HepG2 (cell line): Measurements from ENCODE around the gene FIZ1. TPM values are rescaled to one million over a fixed set of nuclear protein-coding genes. Genes with fewer than 3 reads are reported as not detected.

Experiments used
- AGO1 ChIP-seq: fragments of 200-400 bp; formaldehyde crosslinking; IDR thresholded peaks from 2 replicates; pipeline ENCODE4 v1.6.1; 2017; ENCODE audit warnings: mild to moderate bottlenecking, low read depth, low read length, moderate library complexity; ENCODE audit not compliant: poor library complexity, severe bottlenecking
- EHMT2 ChIP-seq: fragments of 200-600 bp; sonication (generic); IDR thresholded peaks from 2 replicates; pipeline ENCODE4 v1.7.0; 2017; ENCODE audit warnings: antibody characterized with exemption, low read depth, low read length, borderline replicate concordance
- FOXM1 ChIP-seq: sonication (generic); formaldehyde crosslinking; IDR thresholded peaks from 2 replicates; pipeline ENCODE4 v1.5.0; 2020; ENCODE audit warnings: missing genetic modification reagents
- HNF4G ChIP-seq, 2 experiments: sonication (generic) in 1 of 2; formaldehyde crosslinking in 1 of 2; IDR thresholded peaks; 2 replicates each; pipeline versions ENCODE4 v1.4.0 to v1.6.1; 2011 to 2020; ENCODE audit warnings: borderline replicate concordance in 2 of 2, low read depth in 2 of 2, mild to moderate bottlenecking in 2 of 2, low read length in 1 of 2, missing genetic modification reagents in 1 of 2, moderate library complexity in 1 of 2
- IKZF1 ChIP-seq: fragments of 450-650 bp; IDR thresholded peaks from 2 replicates; pipeline ENCODE4 v1.7.1; 2016
- IRF2 ChIP-seq: IDR thresholded peaks from 2 replicates; pipeline ENCODE4 v1.6.1; 2018; ENCODE audit warnings: missing genetic modification reagents, missing compliant biosample characterization
- JUN ChIP-seq: sonication (generic); formaldehyde crosslinking; IDR thresholded peaks from 2 replicates; pipeline ENCODE4 v1.4.0; 2020; ENCODE audit warnings: mild to moderate bottlenecking, missing genetic modification reagents
- MTA3 ChIP-seq: sonication (generic); formaldehyde crosslinking; IDR thresholded peaks from 2 replicates; pipeline ENCODE4 v1.4.0; 2020; ENCODE audit warnings: missing genetic modification reagents
- PAWR ChIP-seq: sonication (generic); formaldehyde crosslinking; IDR thresholded peaks from 2 replicates; pipeline ENCODE4 v1.4.0; 2020; ENCODE audit warnings: missing genetic modification reagents, mild to moderate bottlenecking, borderline replicate concordance
- PHF8 ChIP-seq: sonication (generic); formaldehyde crosslinking; IDR thresholded peaks from 2 replicates; pipeline ENCODE4 v1.5.0; 2020; ENCODE audit warnings: missing genetic modification reagents
- PPARG ChIP-seq: conservative IDR thresholded peaks from 2 replicates; pipeline ENCODE4 v1.6.1; 2016; ENCODE audit warnings: missing biosample characterization, missing genetic modification reagents
- SETDB1 ChIP-seq: sonication (generic); formaldehyde crosslinking; IDR thresholded peaks from 2 replicates; pipeline ENCODE4 v1.5.1; 2020; ENCODE audit warnings: missing genetic modification reagents, mild to moderate bottlenecking, borderline replicate concordance
- TGIF2 ChIP-seq: IDR thresholded peaks from 2 replicates; pipeline ENCODE4 v1.6.1; 2016; ENCODE audit warnings: control low read depth, missing compliant biosample characterization
- ZBTB38 ChIP-seq: sonication (generic); formaldehyde crosslinking; IDR thresholded peaks from 2 replicates; pipeline ENCODE4 v1.5.1; 2020; ENCODE audit warnings: mild to moderate bottlenecking, missing genetic modification reagents
- ZMYM2 ChIP-seq: sonication (generic); formaldehyde crosslinking; IDR thresholded peaks from 2 replicates; pipeline ENCODE4 v1.8.0; 2022; ENCODE audit warnings: mild to moderate bottlenecking, missing genetic modification reagents
- ZNF232 ChIP-seq: sonication (generic); formaldehyde crosslinking; IDR thresholded peaks from 2 replicates; pipeline ENCODE4 v1.4.0; 2020; ENCODE audit warnings: missing genetic modification reagents, borderline replicate concordance
- ZNF30 ChIP-seq: sonication (generic); formaldehyde crosslinking; IDR thresholded peaks from 2 replicates; pipeline ENCODE4 v1.5.0; 2020; ENCODE audit warnings: mild to moderate bottlenecking, missing genetic modification reagents
- ZNF337 ChIP-seq: sonication (generic); formaldehyde crosslinking; IDR thresholded peaks from 2 replicates; pipeline ENCODE4 v1.5.1; 2020; ENCODE audit warnings: missing genetic modification reagents, low read depth, mild to moderate bottlenecking, borderline replicate concordance
- ZNF484 ChIP-seq: sonication (generic); formaldehyde crosslinking; IDR thresholded peaks from 2 replicates; pipeline ENCODE4 v1.5.1; 2020; ENCODE audit warnings: mild to moderate bottlenecking, low read depth, missing genetic modification reagents, borderline replicate concordance
- ZNF672 ChIP-seq: sonication (generic); formaldehyde crosslinking; IDR thresholded peaks from 2 replicates; pipeline ENCODE4 v1.8.1; 2022; ENCODE audit warnings: missing genetic modification reagents
- ZNF761 ChIP-seq: sonication (generic); formaldehyde crosslinking; conservative IDR thresholded peaks from 2 replicates; pipeline ENCODE4 v1.4.0; 2020; ENCODE audit warnings: mild to moderate bottlenecking, missing genetic modification reagents
- ZNF792 ChIP-seq: IDR thresholded peaks from 2 replicates; pipeline ENCODE4 v1.6.1; 2016
- polyA plus RNA-seq, 8 experiments: library from polyadenylated mRNA; depleted of rRNA in 3 of 8; stranded (reverse) in 7 of 8; unstranded in 1 of 8; fragments of >200 nt; fragmentation: Illumina TruSeq in 4 of 8; extraction: Trizol in 4 of 8; gene quantifications; 2 replicates each; pipeline versions ENCODE4 v1.2.1 to v1.2.3, GENCODE V29; 2011 to 2016; ENCODE audit warnings: low read depth in 4 of 8, missing spikeins in 1 of 8, mixed read lengths in 1 of 8; ENCODE audit not compliant: insufficient read depth in 1 of 8
- total RNA-seq, 5 experiments: library from RNA; depleted of rRNA; stranded (reverse); fragments of >200 nt; fragmentation: Illumina TruSeq; extraction: Trizol; gene quantifications; 2 replicates each; pipeline ENCODE4 v1.2.3, GENCODE V29; 2016; ENCODE audit warnings: low read depth in 1 of 5
- TF ChIP-seq, protein P1 (sequence below): sonication (generic); formaldehyde crosslinking; IDR thresholded peaks from 2 replicates; pipeline ENCODE4; 2020; ENCODE audit warnings: missing genetic modification reagents, mild to moderate bottlenecking, borderline replicate concordance
- TF ChIP-seq, protein P2 (sequence below): sonication (generic); formaldehyde crosslinking; IDR thresholded peaks from 2 replicates; pipeline ENCODE4 v1.4.0; 2020; ENCODE audit warnings: mild to moderate bottlenecking, missing genetic modification reagents, borderline replicate concordance

The FIZ1 gene
- total and polyA plus RNA-seq, 2 of the 13 experiments (the other 11 are each of a cell fraction or from before 2014, with no cell fraction given), result 3.6 to 5.9 TPM

DNA sequence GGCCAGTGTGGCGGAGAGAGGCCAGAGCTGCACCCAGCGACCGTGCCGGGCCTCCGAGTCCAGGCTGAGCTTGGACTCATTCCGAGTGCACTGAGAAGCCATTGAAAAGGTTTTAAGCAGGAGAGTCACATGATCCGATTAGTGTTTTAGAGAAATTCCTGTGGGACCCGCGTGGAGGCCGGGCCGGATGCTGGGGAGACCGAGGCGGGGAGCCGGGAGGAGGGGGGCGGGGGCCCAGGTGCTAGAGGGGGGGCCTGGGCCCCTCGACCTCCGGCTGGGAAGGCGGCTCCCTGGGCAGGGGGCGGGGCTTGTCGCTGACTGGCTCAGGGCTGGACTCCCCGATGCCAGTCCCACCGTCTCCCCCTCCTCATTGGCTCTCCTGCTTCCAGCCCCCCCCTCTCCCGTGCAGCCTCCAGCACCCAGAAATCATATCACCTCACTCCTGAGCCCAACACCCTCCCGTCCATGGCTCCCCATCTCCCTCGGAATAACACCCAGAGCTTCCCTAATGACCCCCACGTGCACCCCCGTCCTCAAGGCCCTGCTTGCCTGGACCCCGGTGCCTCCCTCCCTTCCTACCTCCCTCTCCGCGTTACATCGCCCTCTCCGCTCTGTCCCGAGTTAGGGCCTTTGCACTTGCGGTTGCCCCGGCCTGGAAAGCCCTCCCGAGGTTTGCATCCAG, 13.5 kb downstream of the FIZ1 start (continued):
- no peak for TF ChIP-seq ZNF484 (CRISPR knock-in tag)
- TF ChIP-seq PHF8 (CRISPR knock-in tag), result no peak
- no peak for TF ChIP-seq PAWR (CRISPR knock-in tag)
- no peak for TF ChIP-seq ZNF232 (CRISPR knock-in tag)
- no peak for TF ChIP-seq JUN (CRISPR knock-in tag)
- TF ChIP-seq MTA3 (CRISPR knock-in tag), result no peak
- no peak for TF ChIP-seq AGO1
- no peak for TF ChIP-seq IRF2
- no peak for TF ChIP-seq ZNF672
- TF ChIP-seq ZNF761 (CRISPR knock-in tag), result no peak
- no peak for TF ChIP-seq IKZF1
- peak; percentile 72; the same call in 1 of the 2 replicates for TF ChIP-seq ZBTB38
- TF ChIP-seq PPARG, result no peak
- no peak for TF ChIP-seq ZMYM2 (CRISPR knock-in tag)
- TF ChIP-seq FOXM1, result no peak
- no peak for TF ChIP-seq ZNF30 (CRISPR knock-in tag)
- TF ChIP-seq EHMT2, result no peak
- TF ChIP-seq ZNF337 (CRISPR knock-in tag), result no peak
- TF ChIP-seq, protein P1, sequence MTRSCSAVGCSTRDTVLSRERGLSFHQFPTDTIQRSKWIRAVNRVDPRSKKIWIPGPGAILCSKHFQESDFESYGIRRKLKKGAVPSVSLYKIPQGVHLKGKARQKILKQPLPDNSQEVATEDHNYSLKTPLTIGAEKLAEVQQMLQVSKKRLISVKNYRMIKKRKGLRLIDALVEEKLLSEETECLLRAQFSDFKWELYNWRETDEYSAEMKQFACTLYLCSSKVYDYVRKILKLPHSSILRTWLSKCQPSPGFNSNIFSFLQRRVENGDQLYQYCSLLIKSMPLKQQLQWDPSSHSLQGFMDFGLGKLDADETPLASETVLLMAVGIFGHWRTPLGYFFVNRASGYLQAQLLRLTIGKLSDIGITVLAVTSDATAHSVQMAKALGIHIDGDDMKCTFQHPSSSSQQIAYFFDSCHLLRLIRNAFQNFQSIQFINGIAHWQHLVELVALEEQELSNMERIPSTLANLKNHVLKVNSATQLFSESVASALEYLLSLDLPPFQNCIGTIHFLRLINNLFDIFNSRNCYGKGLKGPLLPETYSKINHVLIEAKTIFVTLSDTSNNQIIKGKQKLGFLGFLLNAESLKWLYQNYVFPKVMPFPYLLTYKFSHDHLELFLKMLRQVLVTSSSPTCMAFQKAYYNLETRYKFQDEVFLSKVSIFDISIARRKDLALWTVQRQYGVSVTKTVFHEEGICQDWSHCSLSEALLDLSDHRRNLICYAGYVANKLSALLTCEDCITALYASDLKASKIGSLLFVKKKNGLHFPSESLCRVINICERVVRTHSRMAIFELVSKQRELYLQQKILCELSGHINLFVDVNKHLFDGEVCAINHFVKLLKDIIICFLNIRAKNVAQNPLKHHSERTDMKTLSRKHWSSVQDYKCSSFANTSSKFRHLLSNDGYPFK (CRISPR knock-in tag), result 0 out of 2 replicates have a peak, but pooled peaks have one; percentile 33
- TF ChIP-seq ZNF792 (CRISPR knock-in tag), result no peak
- TF ChIP-seq, protein P2, sequence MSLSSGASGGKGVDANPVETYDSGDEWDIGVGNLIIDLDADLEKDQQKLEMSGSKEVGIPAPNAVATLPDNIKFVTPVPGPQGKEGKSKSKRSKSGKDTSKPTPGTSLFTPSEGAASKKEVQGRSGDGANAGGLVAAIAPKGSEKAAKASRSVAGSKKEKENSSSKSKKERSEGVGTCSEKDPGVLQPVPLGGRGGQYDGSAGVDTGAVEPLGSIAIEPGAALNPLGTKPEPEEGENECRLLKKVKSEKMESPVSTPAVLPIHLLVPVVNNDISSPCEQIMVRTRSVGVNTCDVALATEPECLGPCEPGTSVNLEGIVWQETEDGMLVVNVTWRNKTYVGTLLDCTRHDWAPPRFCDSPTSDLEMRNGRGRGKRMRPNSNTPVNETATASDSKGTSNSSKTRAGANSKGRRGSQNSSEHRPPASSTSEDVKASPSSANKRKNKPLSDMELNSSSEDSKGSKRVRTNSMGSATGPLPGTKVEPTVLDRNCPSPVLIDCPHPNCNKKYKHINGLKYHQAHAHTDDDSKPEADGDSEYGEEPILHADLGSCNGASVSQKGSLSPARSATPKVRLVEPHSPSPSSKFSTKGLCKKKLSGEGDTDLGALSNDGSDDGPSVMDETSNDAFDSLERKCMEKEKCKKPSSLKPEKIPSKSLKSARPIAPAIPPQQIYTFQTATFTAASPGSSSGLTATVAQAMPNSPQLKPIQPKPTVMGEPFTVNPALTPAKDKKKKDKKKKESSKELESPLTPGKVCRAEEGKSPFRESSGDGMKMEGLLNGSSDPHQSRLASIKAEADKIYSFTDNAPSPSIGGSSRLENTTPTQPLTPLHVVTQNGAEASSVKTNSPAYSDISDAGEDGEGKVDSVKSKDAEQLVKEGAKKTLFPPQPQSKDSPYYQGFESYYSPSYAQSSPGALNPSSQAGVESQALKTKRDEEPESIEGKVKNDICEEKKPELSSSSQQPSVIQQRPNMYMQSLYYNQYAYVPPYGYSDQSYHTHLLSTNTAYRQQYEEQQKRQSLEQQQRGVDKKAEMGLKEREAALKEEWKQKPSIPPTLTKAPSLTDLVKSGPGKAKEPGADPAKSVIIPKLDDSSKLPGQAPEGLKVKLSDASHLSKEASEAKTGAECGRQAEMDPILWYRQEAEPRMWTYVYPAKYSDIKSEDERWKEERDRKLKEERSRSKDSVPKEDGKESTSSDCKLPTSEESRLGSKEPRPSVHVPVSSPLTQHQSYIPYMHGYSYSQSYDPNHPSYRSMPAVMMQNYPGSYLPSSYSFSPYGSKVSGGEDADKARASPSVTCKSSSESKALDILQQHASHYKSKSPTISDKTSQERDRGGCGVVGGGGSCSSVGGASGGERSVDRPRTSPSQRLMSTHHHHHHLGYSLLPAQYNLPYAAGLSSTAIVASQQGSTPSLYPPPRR (CRISPR knock-in tag), result no peak
- TF ChIP-seq SETDB1 (CRISPR knock-in tag), result no peak
- TF ChIP-seq TGIF2 (CRISPR knock-in tag), result no peak
- no peak for TF ChIP-seq HNF4G (IDR thresholded peaks at IDR 0.05; ENCODE audit: borderline replicate concordance, low read depth, low read length)
- no peak for TF ChIP-seq HNF4G (CRISPR knock-in tag; IDR thresholded peaks at IDR 0.05; ENCODE audit: borderline replicate concordance, low read depth)
